HUDEP-2 (cell line): ENCODE measurements around the gene PGLYRP4.
"Not testable (repeated sequence)": the region's sequence is repeated elsewhere in the genome, so short reads cannot be mapped to it uniquely, and the experiment has no call there.

Experiments used
- DNase-seq, 76 experiments: peaks; one replicate each; lab custom pipeline; 2025; ENCODE audit not compliant: unreplicated experiment in 76 of 76; lab: John Stamatoyannopoulos, UW

The PGLYRP4 gene

DNA sequence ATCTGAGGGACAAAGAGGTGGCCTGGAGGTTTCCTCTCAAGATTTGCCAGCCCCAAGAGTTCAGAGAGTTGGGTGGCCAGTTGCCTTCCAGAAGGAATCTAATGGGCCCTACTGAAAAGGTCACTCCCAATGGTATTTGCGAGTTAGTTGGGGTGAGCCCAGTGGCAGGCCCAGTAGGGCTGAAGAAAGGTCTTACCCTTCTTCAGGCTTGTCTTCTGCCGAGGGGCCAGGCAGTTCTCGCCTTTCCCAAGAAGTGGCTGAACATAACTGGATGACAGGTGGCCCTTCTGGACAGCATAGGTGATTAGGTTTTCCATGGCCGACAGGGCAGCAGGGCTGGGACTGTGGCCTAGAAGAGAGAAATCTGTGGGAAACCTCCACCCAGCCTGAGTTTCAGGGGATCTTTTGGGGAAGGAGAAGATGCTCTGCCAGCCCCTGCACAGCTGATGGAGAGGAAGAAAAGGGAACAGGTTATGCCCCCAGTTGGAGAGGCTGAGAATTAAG lies 7.2 kb downstream of the PGLYRP4 start:
- DNase-seq: no peak

DNA sequence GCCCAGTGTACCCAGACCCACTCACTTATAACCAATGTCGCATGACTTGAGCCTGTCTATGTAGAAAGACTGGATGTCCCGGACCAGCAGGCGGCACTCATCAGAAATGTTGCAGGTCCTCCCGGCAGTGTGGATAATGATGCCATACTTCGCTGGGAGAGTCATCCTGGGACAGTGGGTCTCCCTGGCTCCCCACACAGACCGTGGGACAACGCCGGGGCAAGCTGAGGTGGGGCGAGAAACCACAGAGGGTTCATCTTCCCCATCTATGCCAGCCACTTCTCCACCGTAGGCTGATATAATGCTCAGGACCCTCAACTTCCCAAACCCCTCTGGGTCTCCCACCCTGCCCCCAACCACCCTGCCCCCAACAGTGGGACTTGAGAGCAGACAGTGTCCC lies 8.3 kb downstream of the PGLYRP4 start:
- DNase-seq: no peak

DNA sequence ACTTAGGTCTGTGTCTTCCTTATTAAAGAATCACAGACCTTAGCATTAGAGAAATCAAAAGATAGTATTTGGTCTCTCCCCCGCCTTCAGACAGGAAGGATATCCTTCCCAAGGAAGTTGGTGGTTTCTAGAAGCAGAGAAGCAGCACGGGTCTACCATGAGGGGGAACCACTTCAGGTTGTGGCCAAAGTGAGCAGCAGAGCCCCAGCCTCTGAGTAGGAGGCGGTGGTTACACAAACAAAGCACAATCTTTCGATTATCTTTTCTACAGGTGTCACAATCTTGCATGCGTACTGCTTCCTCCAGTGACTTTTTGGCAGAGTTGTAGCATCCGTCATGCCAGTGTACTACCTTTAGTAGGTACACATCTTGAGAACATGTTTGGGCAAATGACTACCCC lies 8.8 kb downstream of the PGLYRP4 start:
- DNase-seq: no peak

- DNase-seq: no peak
These were observed 10.4 kb downstream of the PGLYRP4 start for GRCh38 chr1:153337980-153338853.

DNA sequence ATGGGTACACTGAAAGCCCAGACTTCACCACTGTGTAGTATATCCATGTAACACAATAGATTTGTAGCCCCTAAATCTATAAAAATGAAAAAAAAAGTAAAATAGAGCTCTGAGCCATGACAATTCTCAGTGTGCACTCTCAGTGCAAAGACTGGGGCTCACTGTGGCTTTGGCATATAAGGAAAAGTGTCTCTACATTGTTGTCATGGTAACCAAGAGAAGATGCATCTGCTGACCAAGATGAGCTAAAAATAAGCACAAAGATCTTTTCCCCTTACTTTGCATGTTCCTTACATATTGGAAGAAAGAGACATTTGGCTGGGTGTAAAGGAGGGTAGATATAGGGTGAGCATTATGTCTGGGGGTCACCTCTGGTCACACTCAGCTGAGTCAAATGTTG lies 12.0 kb downstream of the PGLYRP4 start:
- no peak for DNase-seq

- DNase-seq: no peak
These were observed 14.7 kb downstream of the PGLYRP4 start for GRCh38 chr1:153333902-153334301.

DNA sequence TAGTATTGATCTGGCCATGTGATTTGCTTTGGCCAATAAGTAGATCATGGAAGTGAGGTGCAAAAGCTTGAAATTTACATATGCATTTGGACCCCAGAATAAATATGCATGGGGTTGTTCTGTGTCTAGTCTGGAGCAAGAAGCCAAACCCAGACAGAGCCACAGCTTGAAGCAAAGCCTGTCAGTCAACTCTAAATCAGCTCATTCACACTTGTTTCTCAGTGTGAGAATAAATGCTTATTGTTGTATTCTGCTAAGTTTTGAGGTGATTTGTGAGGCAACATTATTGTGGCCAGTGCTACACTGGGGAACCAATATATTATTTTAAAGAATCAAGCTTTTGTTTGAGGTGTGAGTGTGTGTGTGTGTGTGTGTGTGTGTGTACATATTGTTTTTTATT lies 23.7 kb downstream of the PGLYRP4 start:
- no peak for DNase-seq

DNA sequence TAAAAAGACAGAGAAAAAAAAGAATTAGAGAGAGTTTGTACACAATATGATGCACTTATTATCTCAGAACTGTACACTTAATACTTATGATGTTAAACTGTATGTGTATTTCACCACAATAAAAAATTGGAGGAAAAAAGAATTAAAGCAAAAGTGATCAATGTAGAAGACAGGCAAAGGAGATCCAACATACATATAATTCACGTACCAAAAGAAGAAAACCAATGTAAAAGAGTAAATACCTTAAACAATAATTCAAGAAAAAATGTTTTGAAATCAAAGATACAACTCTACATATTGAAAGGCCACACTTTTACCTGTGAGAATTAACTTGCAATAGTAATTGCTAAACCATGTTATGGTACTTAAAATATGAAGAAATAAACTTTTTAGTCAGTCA lies 26.1 kb downstream of the PGLYRP4 start:
- no peak for DNase-seq

DNA sequence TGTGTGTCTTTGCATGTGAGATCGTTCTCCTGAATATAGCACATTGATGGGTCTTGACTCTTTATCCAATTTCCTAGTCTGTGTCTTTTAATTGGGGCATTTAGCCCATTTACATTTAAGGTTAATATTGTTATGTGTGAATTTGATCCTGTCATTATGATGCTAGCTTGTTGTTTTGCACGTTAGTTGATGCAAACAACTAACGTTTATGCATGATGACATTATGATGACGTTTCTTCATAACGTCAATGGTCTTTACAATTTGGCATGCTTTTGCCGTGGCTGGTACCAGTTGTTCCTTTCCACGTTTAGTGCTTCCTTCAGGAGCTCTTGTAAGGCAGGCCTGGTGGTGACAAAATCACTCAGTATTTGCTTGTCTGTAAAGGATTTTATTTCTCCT lies 30.5 kb downstream of the PGLYRP4 start:
- DNase-seq: not testable (repeated sequence)

DNA sequence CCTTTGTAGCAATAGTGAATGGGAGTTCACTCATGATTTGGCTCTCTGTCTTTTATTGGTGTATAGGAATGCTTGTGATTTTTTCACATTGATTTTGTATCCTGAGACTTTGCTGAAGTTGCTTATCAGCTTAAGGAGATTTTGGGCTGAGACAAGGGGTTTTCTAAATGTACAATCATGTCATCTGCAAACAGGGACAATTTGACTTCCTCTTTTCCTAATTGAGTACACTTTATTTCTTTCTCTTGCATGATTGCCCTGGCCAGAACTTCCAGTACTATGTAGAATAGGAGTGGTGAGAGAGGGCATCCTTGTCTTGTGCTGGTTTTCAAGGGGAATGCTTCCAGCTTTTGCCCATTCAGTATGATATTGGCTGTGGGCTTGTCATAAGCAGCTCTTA lies 32.6 kb downstream of the PGLYRP4 start:
- DNase-seq: not testable (repeated sequence)

DNA sequence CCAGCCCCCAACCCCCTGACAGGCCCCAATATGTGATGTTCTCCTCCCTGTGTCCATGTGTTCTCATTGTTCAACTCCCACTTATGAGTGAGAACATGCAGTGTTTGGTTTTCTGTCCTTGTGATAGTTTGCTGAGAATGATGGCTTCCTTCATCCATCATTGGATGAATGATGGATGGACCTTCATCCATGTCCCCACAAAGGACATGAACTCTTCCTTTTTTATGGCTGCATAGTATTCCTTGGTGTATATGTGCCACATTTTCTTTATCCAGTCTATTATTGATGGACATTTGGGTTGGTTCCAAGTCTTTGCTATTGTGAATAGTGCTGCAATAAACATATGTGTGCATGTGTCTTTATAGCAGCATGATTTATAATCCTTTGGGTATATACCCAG lies 34.3 kb downstream of the PGLYRP4 start:
- not testable (repeated sequence) for DNase-seq

- DNase-seq: no peak
These were observed 35.4 kb downstream of the PGLYRP4 start for GRCh38 chr1:153313288-153313687.

- peak in 7 of 76 experiments; percentile 1 to 31 (median 11) for DNase-seq
These were observed 36.0 kb downstream of the PGLYRP4 start, which contains the start of gene PGLYRP3 for GRCh38 chr1:153312570-153313186. PGLYRP3 (minus strand) TSS chr1:153312952; CDS start chr1:153310665, 2,287 bp downstream.

DNA sequence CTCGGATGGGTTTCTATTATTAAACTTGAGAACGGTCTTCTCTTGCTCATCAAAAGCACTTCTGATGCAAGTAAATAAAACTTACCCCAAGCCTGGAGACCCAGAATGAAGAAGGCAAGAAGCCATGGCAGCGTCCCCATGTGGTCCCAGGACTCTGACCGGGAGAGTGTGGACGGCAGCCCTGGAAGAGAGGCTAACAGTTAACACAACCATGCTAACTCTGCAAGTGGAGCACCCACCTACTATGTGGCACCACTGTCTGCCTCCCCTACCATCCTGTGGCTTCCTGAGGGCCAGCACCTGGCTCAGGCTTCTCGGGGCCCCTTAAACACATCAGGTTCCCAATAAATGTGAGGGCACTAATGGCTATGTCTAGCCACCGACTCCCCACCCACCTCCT lies 38.1 kb downstream of the PGLYRP4 start:
- DNase-seq: no peak

DNA sequence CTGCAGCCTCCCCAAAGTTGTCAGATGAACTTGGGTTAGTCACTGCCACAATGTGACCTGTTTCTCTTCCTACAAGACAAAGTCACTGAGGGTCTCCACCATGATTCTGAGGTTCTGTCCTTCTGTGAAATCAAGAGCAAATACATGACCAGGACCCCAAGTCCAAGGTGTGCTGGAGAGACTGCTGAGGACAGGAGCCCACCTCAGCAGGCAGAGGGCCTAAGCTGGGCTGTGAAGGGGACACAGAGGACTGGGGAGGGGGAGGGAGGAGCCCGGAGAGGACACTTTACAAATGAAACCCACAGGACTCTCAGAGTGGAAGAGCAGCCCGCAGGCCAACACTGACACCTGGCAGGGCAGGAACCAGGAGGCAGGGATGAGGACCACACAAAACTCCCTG lies 39.2 kb downstream of the PGLYRP4 start:
- no peak for DNase-seq

DNA sequence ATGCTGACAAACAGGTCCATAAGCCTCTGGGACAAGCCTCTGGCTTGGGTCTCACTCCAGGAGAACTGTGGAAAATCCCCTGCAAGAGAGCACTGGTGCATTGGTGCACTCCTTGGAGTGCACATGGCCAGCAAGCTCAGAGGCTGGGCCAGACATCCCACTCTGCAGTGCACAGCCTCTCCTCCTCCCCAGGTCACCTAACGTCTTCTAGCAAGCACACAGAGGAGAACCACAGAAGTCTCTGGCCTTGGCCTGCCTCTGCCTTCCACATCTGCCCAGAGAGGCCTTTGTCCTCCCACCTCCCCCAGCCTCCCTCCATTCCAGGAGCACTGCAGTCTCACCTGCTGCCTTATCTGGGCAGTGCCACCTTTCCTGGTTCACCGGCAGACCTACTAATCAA lies 40.1 kb downstream of the PGLYRP4 start:
- no peak for DNase-seq

DNA sequence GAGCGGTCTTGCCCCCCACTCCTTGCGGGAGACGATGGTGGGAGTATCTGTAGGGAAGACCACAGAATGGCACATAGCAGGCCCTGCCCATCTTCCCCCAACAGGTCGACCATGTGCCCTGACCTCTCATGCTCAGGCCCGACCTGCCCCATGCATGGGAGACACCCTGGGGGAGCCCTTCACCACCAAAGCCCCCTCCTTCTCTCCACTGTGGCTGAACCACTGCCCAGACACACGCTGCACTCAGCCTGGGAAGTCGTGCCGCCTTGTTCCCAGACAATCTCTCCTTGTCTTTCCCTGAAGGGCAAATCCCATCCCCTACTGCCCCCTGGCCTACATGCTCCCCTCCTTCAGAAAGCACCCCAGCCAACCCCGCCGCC lies 41.4 kb downstream of the PGLYRP4 start:
- DNase-seq: no peak

DNA sequence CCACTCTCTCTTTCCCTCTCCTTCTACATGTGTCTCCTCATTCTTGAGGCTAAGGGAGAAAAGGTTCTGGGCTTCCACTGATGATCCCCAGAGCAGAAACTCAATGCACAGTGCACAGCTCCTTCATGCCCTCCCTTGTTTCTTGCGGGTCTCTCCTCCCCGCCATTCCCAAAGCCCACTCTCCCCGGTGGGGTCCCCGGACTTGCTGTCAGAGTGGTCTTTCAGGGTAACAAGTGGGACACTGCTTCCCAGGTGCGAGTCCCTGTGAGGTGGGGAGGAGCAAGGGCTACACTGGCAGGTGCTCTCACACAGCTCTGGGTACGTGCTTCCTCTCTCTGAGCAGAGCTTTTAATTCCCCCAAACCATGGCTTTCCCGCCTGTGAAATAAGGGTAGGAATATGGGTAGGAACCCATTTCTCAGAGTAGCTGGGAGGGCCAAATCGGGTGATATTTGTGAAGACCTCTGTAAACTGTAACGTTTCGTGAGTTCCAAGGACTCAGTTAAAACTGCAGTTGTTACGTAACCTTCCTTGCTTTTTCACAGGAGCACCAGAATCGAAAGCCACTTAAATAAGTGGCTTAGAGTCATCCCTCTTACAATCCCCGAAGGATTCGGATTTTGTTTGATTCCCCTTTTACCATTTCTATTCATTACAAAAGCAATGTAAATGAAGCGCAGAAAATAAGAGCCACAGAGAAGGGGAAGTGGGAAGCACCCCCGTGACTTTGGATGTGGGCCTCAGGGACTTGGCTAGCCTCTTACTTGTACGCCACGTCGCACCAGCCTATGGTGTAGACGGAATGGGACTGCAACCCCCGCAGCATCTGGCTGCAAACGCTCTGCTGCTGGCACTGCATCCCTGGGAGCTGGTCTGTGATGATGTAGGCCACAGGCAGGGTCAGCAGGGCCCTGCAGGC lies 42.1 kb downstream of the PGLYRP4 start:
- DNase-seq: no peak

GRCh38 chr1:153305682-153306081 lies 43.0 kb downstream of the PGLYRP4 start:
- no peak for DNase-seq

DNA sequence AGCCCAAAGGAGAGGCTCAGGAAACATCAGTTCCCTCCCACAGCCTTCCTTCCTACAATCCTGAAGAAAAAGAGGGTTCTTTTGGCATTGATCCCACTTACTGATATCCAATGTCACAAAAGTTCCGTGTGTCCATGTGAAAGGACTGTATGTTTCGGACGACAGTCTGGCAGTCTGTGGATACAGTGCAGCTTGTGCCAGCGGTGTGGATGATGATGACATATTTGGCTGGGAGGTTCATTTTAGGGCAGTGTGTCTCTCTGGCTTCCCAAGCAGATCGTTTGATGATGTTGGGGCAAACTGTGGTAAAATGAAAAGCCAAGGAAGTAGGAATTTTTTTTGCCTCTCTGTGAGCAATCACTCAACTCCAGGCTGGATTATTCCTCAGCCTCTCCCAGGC lies 46.3 kb downstream of the PGLYRP4 start:
- no peak for DNase-seq

DNA sequence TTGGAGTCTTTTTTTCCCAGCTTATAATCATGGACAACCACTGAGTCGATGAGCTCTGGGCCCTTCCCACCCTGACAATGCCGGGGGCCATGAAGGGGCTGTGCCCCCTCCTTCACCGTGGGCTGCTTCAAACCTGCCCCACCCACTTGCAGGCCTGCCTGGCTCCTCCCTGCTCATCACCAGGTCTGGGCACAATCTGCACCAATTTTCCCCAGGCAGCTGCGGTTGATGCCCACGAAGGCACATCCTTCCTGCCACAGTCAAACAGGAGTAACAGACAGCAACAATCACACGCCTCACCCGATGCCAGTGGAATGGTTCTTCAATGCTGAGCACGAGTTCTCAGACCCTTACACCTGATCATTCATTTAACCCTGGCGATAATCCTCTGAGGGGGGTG lies 54.8 kb downstream of the PGLYRP4 start:
- no peak for DNase-seq
